GM19351 (cell line): Measurements from ENCODE around the gene SPATA32.

Experiments used
- ATAC-seq: cut with Tn5 transposase; IDR thresholded peaks from one replicate; pipeline ENCODE4 v1.9.1; 2021; ENCODE audit warnings: mild to moderate bottlenecking, moderate library complexity; ENCODE audit not compliant: unreplicated experiment

SPATA32 gene

DNA sequence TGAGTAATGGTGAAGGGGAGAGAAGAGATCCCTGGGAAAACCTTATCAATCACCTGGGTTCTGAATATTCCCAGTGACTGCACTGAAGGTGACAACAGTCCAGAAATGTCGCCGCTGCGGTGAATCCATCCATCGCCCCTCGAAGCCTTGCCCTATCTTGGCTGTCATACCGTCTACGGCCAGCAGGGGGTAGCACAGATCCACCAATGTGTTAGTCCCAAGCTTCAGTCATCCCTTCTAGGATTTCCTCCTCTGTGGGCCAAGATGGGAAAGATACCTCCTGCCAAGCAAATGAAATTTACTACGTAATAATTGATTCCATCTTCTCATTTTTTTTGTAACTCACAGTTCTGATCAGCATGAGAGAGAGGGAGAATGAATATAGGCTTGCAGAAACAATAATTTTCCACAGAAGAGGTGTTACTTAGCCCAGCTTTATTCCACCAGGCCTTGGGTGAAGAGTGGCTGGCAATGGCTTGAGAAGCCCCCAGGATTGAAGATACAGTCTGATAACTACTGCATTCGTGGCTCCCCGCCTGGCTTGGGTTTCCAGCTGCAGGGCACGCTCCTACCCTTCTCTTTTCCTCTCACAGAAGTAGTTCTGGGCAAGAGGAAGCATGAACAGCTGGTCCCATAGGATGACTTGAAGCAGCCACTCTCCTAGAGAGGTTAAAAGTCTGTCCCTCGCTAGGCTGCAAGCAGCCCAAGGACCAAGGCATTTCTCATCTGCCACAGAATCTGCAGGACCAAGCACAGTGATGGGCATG, 42.8 kb downstream of the SPATA32 start:
- no peak for ATAC-seq
